H1 (cell line): ENCODE measurements around the gene ABCA6.

Experiments
- CTCF ChIP-seq, 3 experiments: IDR thresholded peaks; 1 replicate in 2 of 3; 2 replicates in 1 of 3; pipeline versions ENCODE4 v1.5.1 to v1.6.1; 2011; ENCODE audit warnings: low read length in 3 of 3, mild to moderate bottlenecking in 3 of 3, inconsistent platforms in 2 of 3, low read depth in 1 of 3, moderate library complexity in 1 of 3; ENCODE audit not compliant: insufficient read depth in 1 of 3; ENCODE audit errors: control extremely low read depth in 1 of 3
- GABPA ChIP-seq: IDR thresholded peaks from 2 replicates; pipeline ENCODE4 v1.6.1; 2011; ENCODE audit warnings: mild to moderate bottlenecking, low read length, moderate library complexity, borderline replicate concordance; ENCODE audit not compliant: insufficient read depth
- KDM1A ChIP-seq: fragments of 200-600, 300-600 bp; sonication (generic); IDR thresholded peaks from 2 replicates; pipeline ENCODE4 v1.7.1; 2016; ENCODE audit warnings: mild to moderate bottlenecking, low read length, borderline replicate concordance
- POLR2A ChIP-seq, 2 experiments: IDR thresholded peaks; 1 replicate in 1 of 2; 2 replicates in 1 of 2; pipeline ENCODE4 v1.6.1; 2011; ENCODE audit warnings: low read depth in 2 of 2, low read length in 2 of 2, mild to moderate bottlenecking in 2 of 2; ENCODE audit errors: control extremely low read depth in 1 of 2
- POU5F1 ChIP-seq: IDR thresholded peaks from 2 replicates; pipeline ENCODE4 v1.6.1; 2011; ENCODE audit warnings: low read depth, mild to moderate bottlenecking, low read length, moderate library complexity
- SIN3A ChIP-seq, 2 experiments: IDR thresholded peaks in 1 of 2; conservative IDR thresholded peaks in 1 of 2; 2 replicates each; pipeline ENCODE4 v1.6.1; 2011 to 2012; ENCODE audit warnings: low read length in 2 of 2, improper control_type of control experiment in 1 of 2, low read depth in 1 of 2, mild to moderate bottlenecking in 1 of 2
- SP1 ChIP-seq: IDR thresholded peaks from 2 replicates; pipeline ENCODE4 v1.6.1; 2011; ENCODE audit warnings: low read depth, low read length

GRCh38 chr17:69130627-69131296 lies 10.9 kb downstream of the ABCA6 start:
- TF ChIP-seq POLR2A (IDR thresholded peaks at IDR 0.05; ENCODE audit: control extremely low read depth in 1 of 2, low read depth in 2 of 2, low read length in 2 of 2): no peak
- no peak for TF ChIP-seq CTCF (IDR thresholded peaks at IDR 0.05; ENCODE audit: control extremely low read depth in 1 of 3, insufficient read depth in 1 of 3, low read depth in 1 of 3, low read length in 3 of 3)
- TF ChIP-seq GABPA: no peak
- TF ChIP-seq SP1: no peak
- no peak for TF ChIP-seq SIN3A (conservative IDR thresholded peaks at IDR 0.05 in 1 of 2, IDR thresholded peaks at IDR 0.05 in 1 of 2; ENCODE audit: low read depth in 1 of 2, low read length in 2 of 2)
- no peak for TF ChIP-seq KDM1A
- no peak for TF ChIP-seq POU5F1
